HUES64 (cell line): ENCODE results near the gene HYAL1.
"Not testable (repeated sequence)": the region's sequence is repeated elsewhere in the genome, so short reads cannot be mapped to it uniquely, and the experiment has no call there.

ENCODE experiments used
- H3K27ac ChIP-seq: 2 replicates; pipeline ENCODE4 v1.7.0; 2013; ENCODE audit warnings: low read depth, low read length, inconsistent platforms
- H3K27me3 ChIP-seq: 2 replicates; pipeline ENCODE4 v1.6.1; 2013; ENCODE audit warnings: mild to moderate bottlenecking, low read length; ENCODE audit not compliant: insufficient read depth
- H3K36me3 ChIP-seq: 2 replicates; pipeline ENCODE4 v1.6.1; 2013; ENCODE audit warnings: mild to moderate bottlenecking, low read length; ENCODE audit not compliant: insufficient read depth
- H3K4me1 ChIP-seq: 2 replicates; pipeline ENCODE4 v1.6.1; 2013; ENCODE audit warnings: mild to moderate bottlenecking, low read length, moderate library complexity; ENCODE audit not compliant: insufficient read depth
- H3K4me3 ChIP-seq: 2 replicates; pipeline ENCODE4 v1.5.1; 2013; ENCODE audit warnings: mild to moderate bottlenecking, low read length, moderate library complexity
- H3K9ac ChIP-seq: 2 replicates; pipeline ENCODE4 v1.6.1; 2013; ENCODE audit warnings: mild to moderate bottlenecking, low read depth, low read length
- H3K9me3 ChIP-seq: 2 replicates; pipeline ENCODE4 v1.6.1; 2013; ENCODE audit warnings: low read depth, low read length; ENCODE audit not compliant: insufficient read depth
- WGBS: fragments of 150-250, 120-280 bp; methylation state at CpG from one replicate; pipeline ENCODE4 v1.1.7; 2013; ENCODE audit warnings: missing lambda C conversion rate; 5-methylcytosine and 5-hydroxymethylcytosine counted together

HYAL1 gene

DNA sequence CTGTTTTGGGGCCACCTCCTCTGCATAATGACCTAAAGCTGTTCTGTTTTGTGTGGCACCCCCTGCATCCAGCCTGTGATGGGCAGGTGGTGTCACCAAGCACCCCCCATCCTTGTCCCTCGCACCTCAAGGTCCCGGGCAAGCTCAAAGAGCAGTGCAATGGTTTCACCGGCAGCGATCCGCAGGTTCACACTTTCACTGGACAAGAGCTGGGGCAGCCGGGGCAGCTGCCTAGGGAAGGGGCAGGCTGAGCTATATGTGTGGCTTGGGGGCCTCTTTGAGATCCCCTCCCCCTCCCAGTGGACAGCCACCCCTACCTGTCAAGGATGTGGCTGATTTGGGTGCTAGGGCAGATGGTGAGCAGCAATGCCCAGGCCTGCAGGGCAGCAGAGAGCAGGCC, 14.2 kb downstream of the HYAL1 start:
- Histone ChIP-seq H3K36me3 (peaks cover 45% of the 10 kb centered on the region), H3K9ac (no peak overlapping the region), H3K27me3 (no peaks in the 10 kb centered on the region), H3K27ac (no peak overlapping the region), H3K4me3 (no peak overlapping the region), H3K4me1 (no peaks in the 10 kb centered on the region), H3K9me3 (no peaks in the 10 kb centered on the region)
- WGBS: 97% methylated on average over 6 of the region's 6 CpGs

DNA sequence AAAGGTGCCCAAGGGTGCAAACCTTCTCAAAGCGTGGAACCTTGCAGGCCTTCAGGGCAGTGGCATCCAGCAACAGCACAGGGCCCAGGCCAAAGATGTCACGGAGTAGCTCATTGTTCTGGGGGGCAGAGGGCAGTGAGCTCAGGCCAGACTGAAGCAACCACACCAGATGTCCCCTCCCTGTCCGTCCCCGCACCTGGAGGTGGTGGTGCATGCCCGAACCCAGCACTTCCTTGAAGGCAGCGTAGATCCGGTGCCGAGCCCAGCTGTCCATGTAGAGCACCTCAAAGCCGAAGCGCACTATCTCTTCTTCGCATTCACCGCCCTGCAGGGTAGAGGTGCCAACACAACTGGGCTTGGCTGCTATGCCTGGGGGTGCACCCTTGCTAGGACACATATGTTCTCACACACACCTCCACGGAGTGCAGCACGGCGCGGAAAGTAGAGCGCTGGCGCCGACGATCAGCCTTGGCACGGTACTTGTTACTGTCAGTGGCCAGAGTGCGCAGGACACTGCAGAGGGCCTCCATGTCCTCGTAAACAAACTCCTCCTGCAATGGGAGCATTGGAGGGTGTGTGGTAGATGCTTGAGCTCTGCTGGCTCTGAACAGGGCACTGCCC, 14.9 kb downstream of the HYAL1 start:
- Histone ChIP-seq H3K4me3 (no peak overlapping the region), H3K27ac (no peak overlapping the region), H3K4me1 (no peaks in the 10 kb centered on the region), H3K9me3 (no peaks in the 10 kb centered on the region), H3K36me3 (peaks cover 45% of the 10 kb centered on the region), H3K27me3 (no peaks in the 10 kb centered on the region), H3K9ac (no peak overlapping the region)
- 97% methylated on average over 23 of the region's 23 CpGs for WGBS

DNA sequence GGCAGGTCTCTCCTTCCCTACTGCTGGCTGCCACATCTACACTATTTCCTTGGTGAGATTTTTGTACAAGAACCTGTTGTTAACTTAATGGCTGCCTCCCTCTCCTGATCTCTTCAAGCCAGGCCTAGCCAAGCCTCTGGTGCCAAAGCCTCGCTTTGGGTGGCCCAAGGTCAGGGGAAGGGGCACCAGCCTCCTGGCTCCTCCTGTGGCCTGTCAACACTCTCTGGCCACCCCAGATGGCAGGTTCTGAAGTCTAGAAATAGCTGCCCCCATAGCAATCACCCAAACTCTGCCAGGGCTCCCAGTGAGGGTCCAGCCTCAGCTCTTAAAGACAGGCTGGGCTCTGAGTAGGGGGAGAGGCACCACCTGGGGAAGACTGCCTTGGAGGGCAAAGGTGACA, 16.1 kb downstream of the HYAL1 start:
- H3K9me3 ChIP-seq: no peaks in the 10 kb centered on the region
- H3K9ac ChIP-seq: no peak overlapping the region
- H3K36me3 ChIP-seq: peaks cover 45% of the 10 kb centered on the region
- WGBS: 94% methylated on average over 1 of the region's 1 CpG
- no peak overlapping the region for H3K4me3 ChIP-seq
- no peak overlapping the region for H3K27ac ChIP-seq
- H3K27me3 ChIP-seq: no peaks in the 10 kb centered on the region
- no peaks in the 10 kb centered on the region for H3K4me1 ChIP-seq

DNA sequence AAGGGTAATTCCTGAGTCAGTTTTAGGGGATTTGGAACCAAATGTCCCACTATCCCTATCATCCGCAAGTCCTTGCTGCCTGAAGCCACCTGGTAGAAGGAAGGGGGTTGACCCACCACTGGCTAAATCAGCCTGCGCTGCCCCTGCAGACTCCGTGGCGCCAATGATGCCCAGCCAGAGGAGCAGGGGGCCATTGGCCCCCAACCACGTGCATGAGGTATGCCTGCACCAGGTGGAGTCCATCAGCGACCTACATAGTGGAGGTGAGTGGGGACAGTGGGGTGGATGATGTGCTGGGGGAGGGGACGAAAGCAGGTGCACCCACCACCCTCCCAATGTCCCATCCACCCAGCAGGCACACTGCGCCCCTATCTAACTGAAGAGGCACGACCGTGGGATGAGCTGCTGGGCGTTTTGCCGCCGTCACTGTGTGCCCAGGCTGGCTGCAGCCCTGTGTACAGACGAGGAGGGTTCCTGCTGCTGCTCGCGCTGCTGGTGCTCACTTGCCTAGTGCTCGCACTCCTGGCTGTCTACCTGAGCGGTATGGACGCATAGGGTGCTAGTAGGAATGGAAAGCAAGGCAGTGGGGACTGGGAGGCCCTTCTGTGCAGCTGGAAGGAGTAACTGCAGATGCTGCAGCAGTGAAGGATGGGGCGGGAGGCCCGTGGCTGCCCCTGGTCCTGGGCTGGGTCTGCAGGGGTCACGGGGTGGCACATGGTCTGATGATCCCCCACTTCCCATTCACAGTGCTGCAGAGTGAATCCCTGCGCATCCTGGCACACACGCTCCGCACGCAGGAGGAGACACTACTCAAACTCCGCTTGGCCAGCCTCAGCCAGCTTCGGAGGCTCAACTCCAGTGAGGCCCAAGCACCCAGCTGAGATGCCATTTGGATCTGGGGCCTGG, 16.8 kb downstream of the HYAL1 start:
- Histone ChIP-seq H3K4me1 (no peaks in the 10 kb centered on the region), H3K36me3 (peaks cover 45% of the 10 kb centered on the region), H3K27ac (no peak overlapping the region), H3K9me3 (no peaks in the 10 kb centered on the region), H3K27me3 (no peaks in the 10 kb centered on the region), H3K4me3 (no peak overlapping the region), H3K9ac (no peak overlapping the region)
- 93% methylated on average over 27 of the region's 28 CpGs for WGBS

DNA sequence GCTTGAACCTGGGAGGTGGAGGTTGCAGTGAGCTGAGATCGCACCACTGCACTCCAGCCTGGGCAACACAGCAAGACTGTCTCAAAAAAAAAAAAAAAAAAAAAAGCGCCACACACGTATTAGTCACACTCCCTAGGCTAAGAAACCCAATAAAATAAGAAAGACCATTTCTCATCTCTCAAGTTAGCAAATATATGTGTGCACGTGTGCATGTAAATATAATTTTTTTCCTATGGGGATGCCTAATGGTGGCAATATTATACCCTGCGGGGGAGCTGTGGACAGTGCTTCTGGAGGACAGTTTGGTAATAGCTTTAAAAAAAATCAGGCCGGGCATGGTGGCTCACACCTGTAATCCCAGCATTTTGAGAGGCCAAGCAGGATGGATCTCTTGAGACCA, 19.3 kb downstream of the HYAL1 start:
- not testable (repeated sequence) for H3K4me1 ChIP-seq, H3K9me3 ChIP-seq, H3K4me3 ChIP-seq, H3K27ac ChIP-seq, H3K9ac ChIP-seq, H3K27me3 ChIP-seq
- WGBS: 96% methylated on average over 4 of the region's 6 CpGs
- peaks cover 29% of the 10 kb centered on the region for H3K36me3 ChIP-seq

DNA sequence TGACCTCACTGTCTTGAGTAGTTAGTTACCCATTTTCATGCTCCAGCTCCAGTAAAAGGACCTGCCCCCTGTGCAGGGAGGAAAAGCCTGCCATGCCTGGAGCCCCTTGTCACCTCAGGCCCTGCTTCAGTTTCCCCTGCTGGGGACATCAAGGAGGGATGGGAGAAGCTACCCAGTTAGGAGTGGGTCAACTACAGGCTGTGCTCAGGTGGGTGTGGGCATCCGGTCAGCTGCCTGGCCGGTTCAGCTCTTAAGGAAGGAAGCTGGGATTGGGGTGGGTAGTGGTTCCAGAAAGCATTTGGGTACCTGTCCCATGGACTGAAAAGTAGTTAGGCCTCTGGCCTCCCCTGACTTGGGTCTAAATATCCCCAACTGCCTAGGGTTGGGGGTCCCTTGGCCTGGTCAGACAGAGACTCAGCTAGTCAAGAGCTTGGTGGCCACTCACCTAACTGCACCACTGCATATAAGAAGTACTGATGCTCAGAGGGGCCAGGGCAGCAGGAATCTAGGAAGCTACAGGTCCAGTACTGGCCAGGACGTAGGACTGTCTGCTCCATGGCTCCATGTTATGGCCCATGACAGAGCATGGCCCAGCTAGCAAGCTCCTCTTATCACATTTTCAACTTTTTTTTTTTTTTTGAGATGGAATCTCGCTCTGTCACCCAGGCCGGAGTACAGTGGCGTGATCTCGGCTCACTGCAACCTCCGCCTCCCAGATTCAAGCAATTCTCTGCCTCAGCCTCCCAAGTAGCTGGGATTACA, 23.9 kb downstream of the HYAL1 start:
- Histone ChIP-seq H3K9me3 (no peaks in the 10 kb centered on the region), H3K4me3 (no peak overlapping the region), H3K9ac (no peak overlapping the region), H3K36me3 (no peaks in the 10 kb centered on the region), H3K27me3 (peaks cover 29% of the 10 kb centered on the region), H3K4me1 (no peaks in the 10 kb centered on the region), H3K27ac (no peak overlapping the region)
- WGBS: 95% methylated on average over 8 of the region's 8 CpGs

DNA sequence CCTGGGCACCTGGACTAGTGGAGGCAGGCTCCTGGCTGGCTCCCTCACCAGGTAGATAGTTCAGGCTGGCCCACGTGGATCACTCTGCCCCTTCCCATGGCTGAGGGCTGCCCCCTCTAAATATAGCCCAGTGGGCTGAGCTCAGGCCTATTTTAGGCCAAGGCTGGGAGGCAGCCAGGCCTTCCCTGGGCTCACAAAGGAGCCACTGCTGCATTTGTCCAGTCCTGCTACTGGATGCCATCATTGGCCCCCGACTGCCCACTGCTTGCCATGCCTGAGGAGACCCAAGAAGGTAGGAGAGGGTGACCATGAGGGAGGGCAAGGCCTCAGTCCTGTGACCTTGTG, 24.5 kb downstream of the HYAL1 start, which contains the start of gene LSMEM2:
LSMEM2 (plus strand) TSS at position 208 of the 345 bp plus-strand sequence; CDS start at position 235, 27 bp downstream.
- H3K27me3 ChIP-seq: peaks cover 35% of the 10 kb centered on the region
- H3K9me3 ChIP-seq: no peaks in the 10 kb centered on the region
- H3K27ac ChIP-seq: no peak within 1 kb of the TSS
- 84% methylated on average over 2 of the region's 2 CpGs for WGBS
- H3K36me3 ChIP-seq: no peaks in the 10 kb centered on the region
- no peak within 1 kb of the TSS for H3K9ac ChIP-seq
- no peaks in the 10 kb centered on the region for H3K4me1 ChIP-seq
- H3K4me3 ChIP-seq: no peak within 1 kb of the TSS

DNA sequence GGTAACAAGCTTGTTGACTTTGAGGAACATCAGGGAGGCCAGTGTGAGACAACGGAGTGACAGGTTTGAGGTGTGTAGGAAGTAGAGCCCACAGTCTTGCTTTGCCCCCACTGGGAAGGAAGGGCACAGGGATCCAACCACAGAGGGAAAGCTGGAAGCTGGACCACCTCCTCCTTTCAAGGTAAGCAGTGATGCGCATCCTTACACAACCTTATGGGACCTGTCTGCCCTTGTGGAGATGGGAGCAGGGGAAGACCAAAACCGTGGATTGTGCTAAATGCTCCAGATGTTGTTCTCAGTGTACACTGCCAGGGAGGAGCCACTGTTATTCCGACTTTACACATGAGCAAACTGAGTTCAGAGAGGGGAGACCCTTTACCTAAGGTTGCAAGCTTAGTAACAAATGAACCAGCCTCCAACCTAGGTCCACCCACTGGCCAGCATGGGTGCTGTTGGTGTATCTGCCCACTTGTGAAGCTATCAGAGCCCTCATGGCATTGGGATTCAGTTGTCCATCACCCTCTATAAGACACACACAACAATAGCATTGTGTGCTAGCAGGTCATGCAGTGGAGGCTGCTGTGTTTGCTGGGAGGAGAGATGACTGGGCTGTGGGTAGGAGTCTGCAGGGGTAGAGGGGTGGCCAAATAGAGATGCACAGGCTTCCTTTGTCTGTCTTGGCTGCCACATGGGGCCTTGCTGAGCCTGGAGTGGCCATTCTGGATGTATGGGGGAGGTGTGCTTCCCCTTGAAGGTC, 25.1 kb downstream of the HYAL1 start:
- H3K9ac ChIP-seq: no peak overlapping the region
- H3K4me3 ChIP-seq: no peak overlapping the region
- WGBS: 92% methylated on average over 4 of the region's 4 CpGs
- H3K36me3 ChIP-seq: no peaks in the 10 kb centered on the region
- no peak overlapping the region for H3K27ac ChIP-seq
- H3K27me3 ChIP-seq: peaks cover 40% of the 10 kb centered on the region
- no peaks in the 10 kb centered on the region for H3K4me1 ChIP-seq
- H3K9me3 ChIP-seq: no peaks in the 10 kb centered on the region

DNA sequence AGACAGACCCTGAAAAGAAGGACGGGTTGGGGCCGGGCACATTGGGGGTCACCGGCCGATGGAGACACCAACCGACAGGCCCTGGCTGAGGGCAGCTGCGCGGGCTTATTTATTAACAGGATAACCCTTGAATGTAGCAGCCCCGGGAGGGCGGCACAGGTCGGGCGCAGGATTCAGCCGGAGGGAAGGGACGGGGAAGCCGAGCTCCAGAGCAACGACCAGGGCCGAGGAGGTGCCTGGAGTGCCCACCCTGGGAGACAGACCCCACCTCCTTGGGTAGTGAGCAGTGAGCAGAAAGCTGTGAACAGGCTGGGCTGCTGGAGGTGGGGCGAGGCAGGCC, 26.6 kb downstream of the HYAL1 start:
- H3K27me3 ChIP-seq: peaks cover 44% of the 10 kb centered on the region
- no peak overlapping the region for H3K4me3 ChIP-seq
- peaks cover 2% of the 10 kb centered on the region; the same call in 1 of the 2 replicates for H3K4me1 ChIP-seq
- H3K9ac ChIP-seq: no peak overlapping the region
- no peak overlapping the region for H3K27ac ChIP-seq
- no peaks in the 10 kb centered on the region for H3K36me3 ChIP-seq
- no peaks in the 10 kb centered on the region for H3K9me3 ChIP-seq
- WGBS: 94% methylated on average over 17 of the region's 17 CpGs

DNA sequence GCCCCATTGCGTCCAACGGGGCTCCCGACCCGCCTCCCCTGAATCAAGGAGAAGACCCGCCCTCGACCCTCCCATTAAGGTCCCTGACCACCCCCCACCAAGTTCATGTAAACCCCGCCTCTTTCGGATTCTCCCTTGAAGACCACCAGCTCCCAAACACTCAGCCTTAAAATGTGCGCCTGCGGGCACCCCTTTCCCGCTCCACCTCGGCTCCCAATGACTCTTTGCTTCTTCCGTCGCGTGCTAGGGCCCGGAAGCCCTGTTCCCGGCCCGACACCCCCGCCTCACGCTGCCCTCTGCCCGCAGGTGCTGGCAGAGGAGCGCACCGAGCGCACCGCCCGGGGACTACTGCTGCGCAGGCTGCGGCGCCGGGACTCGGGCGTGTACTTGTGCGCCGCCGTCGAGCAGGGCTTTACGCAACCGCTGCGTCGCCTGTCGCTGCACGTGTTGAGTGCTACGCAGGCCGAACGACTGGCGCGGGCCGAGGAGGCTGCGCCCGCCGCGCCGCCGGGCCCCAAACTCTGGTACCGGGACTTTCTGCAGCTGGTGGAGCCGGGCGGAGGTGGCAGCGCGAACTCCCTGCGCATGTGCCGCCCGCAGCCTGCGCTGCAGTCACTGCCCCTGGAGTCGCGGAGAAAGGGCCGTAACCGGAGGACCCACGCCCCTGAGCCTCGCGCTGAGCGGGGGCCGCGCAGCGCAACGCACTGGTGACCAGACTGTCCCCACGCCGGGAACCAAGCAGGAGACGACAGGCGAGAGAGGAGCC, 27.2 kb downstream of the HYAL1 start:
- Histone ChIP-seq H3K9me3 (no peaks in the 10 kb centered on the region), H3K27me3 (peaks cover 44% of the 10 kb centered on the region), H3K4me3 (peak overlapping the region; percentile 54), H3K4me1 (peaks cover 2% of the 10 kb centered on the region; the same call in 1 of the 2 replicates), H3K27ac (no peak overlapping the region), H3K36me3 (no peaks in the 10 kb centered on the region), H3K9ac (no peak overlapping the region)
- 82% methylated on average over 79 of the region's 79 CpGs for WGBS
